Type B pancreatic cell (in vitro differentiated cells): ENCODE measurements around the gene DNAJA4. TPM values are rescaled to one million over a fixed set of nuclear protein-coding genes. Genes with fewer than 3 reads are reported as not detected.

Experiments
- DNase-seq: peaks from one replicate; pipeline ENCODE4 v3.0.0; 2021; ENCODE audit warnings: mixed read lengths; ENCODE audit not compliant: unreplicated experiment; ENCODE audit errors: extremely low spot score
- H3K27ac Mint-ChIP-seq: 2 replicates; pipeline ENCODE4 v1.8.0; 2021; ENCODE audit warnings: mild to moderate bottlenecking, mixed read lengths
- H3K27me3 Mint-ChIP-seq: 2 replicates; pipeline ENCODE4 v1.8.0; 2021; ENCODE audit warnings: mixed read lengths
- H3K36me3 Mint-ChIP-seq: 2 replicates; pipeline ENCODE4 v1.8.0; 2021; ENCODE audit warnings: mixed read lengths
- H3K4me1 Mint-ChIP-seq: one replicate; pipeline ENCODE4 v1.8.0; 2021; ENCODE audit warnings: mixed read lengths; ENCODE audit not compliant: unreplicated experiment
- H3K4me3 Mint-ChIP-seq: 2 replicates; pipeline ENCODE4 v1.8.0; 2021; ENCODE audit warnings: mild to moderate bottlenecking, mixed read lengths
- H3K9me3 Mint-ChIP-seq: 2 replicates; pipeline ENCODE4 v1.8.0; 2021; ENCODE audit warnings: mixed read lengths
- total RNA-seq: library from RNA; stranded (reverse); gene quantifications from 2 replicates; pipeline ENCODE4 v1.2.1, GENCODE V29; 2021; ENCODE audit warnings: low replicate concordance
- TF ChIP-seq, protein P1 (sequence below): fragments of 200-600 bp; sonication (generic); conservative IDR thresholded peaks from 2 replicates; pipeline ENCODE4 v1.5.0; 2021; ENCODE audit warnings: antibody characterized with exemption, mild to moderate bottlenecking

The DNAJA4 gene
- total RNA-seq, 1 donor from 2014 or later: 0.10 TPM

DNA sequence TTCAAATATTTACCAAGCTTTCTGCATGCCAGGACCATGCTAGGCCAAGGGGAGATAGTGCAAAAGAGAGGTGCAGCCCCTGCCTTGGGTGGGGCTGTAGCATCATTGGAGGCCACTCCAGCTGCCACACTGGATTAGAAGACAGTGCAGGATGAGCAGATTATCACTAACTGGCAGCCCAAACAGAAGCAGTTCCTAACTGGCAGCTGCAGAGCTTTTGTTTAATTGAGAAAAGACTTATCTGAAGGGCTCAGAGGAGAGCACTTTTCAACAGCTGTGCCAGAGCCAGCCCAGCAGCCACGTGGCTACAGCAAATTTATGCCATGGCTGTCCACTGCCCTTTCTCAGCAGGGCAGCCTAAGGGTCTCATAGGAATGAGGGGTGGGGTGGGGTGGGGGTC lies 16.5 kb upstream of the DNAJA4 start:
- peaks cover 8% of the 10 kb centered on the region for H3K4me1 Mint-ChIP-seq
- TF ChIP-seq, protein P1, sequence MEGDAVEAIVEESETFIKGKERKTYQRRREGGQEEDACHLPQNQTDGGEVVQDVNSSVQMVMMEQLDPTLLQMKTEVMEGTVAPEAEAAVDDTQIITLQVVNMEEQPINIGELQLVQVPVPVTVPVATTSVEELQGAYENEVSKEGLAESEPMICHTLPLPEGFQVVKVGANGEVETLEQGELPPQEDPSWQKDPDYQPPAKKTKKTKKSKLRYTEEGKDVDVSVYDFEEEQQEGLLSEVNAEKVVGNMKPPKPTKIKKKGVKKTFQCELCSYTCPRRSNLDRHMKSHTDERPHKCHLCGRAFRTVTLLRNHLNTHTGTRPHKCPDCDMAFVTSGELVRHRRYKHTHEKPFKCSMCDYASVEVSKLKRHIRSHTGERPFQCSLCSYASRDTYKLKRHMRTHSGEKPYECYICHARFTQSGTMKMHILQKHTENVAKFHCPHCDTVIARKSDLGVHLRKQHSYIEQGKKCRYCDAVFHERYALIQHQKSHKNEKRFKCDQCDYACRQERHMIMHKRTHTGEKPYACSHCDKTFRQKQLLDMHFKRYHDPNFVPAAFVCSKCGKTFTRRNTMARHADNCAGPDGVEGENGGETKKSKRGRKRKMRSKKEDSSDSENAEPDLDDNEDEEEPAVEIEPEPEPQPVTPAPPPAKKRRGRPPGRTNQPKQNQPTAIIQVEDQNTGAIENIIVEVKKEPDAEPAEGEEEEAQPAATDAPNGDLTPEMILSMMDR: no peak
- no peak overlapping the region for H3K27ac Mint-ChIP-seq
- no peaks in the 10 kb centered on the region for H3K36me3 Mint-ChIP-seq
- no peaks in the 10 kb centered on the region for H3K9me3 Mint-ChIP-seq
- no peak overlapping the region for H3K4me3 Mint-ChIP-seq
- no peak for DNase-seq
- peaks cover 4% of the 10 kb centered on the region for H3K27me3 Mint-ChIP-seq

DNA sequence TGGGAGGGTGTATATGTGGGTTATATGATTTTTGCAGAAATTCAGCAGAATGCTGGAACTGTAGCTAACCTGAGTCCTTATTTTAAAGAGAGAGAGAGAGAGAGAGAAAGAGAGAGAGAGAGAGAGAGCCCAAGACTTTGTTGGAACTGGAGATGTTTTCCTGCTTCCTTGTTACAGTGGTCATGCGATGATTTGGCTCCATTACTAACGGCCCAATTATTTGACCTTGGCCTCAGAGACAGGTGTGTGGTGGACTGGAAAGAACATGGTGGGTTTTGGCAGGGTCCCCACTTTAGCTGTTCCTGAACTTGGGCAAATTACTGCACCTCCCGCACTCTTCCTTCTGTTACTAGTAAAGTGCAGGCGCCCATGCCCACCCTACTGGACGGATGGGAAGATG lies 15.2 kb upstream of the DNAJA4 start:
- DNase-seq: no peak
- Mint-ChIP-seq H3K4me1 (peaks cover 4% of the 10 kb centered on the region), H3K27me3 (peaks cover 4% of the 10 kb centered on the region)

DNA sequence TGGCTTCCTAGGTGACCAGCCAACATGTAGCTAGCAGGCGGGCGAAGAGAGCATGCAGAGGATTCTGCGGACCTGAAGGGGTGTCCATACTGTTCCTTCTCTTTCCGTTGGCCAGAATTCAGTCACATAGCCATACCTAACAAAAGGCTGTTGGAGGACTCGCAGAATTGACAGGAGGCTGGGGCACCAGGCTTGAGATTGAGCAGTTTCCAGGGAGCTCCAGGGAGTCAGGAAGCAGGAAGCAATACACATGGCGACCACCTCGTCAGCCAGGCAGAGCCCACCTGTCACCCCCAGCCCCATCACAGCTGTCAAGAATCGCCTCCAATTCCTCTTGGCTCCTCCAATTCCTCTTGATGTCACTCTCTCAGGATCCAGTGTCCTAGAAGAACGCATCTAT lies 13.2 kb upstream of the DNAJA4 start:
- peaks cover 4% of the 10 kb centered on the region for H3K27me3 Mint-ChIP-seq

More for the DNA sequence above, 15.2 kb upstream of the DNAJA4 start:
- TF ChIP-seq, protein P1: no peak
- Mint-ChIP-seq H3K9me3 (no peaks in the 10 kb centered on the region), H3K4me3 (no peak overlapping the region), H3K36me3 (no peaks in the 10 kb centered on the region), H3K27ac (no peak overlapping the region)

DNA sequence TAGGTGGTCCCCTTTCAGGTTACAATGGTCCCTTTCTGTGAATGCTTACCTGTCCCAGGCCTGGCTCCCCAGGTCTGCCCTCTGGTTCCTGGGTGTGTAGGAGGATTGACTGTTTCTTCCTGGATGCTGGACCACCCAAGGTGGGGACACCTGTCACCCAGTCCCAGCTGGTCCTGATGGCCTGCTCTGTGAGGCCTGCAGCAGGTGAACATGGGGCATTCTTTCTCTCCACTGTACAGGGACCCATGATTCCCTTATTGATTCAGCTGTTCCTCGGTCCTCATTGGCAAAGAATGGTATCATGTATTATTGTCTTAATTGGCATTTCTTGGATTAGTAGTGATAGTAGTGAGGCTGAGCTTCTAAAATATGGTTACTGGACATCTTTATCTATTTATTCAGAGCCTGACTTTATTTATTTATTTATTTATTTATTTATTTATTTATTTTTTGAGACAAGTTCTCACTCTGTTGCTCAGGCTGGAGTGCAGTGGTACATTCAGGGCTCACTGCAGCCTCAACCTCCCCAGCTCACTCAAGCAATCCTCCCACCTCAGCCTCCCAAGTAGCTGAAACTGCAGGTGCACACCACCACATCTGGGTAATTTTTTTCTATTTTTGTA lies 8.8 kb upstream of the DNAJA4 start:
- H3K9me3 Mint-ChIP-seq: no peaks in the 10 kb centered on the region
- H3K4me1 Mint-ChIP-seq: peaks cover 4% of the 10 kb centered on the region
- DNase-seq: no peak
- H3K27ac Mint-ChIP-seq: no peak overlapping the region
- H3K36me3 Mint-ChIP-seq: no peaks in the 10 kb centered on the region
- H3K4me3 Mint-ChIP-seq: no peak overlapping the region
- H3K27me3 Mint-ChIP-seq: no peaks in the 10 kb centered on the region
- TF ChIP-seq, protein P1: no peak

More for the DNA sequence above, 13.2 kb upstream of the DNAJA4 start:
- H3K9me3 Mint-ChIP-seq: no peaks in the 10 kb centered on the region
- no peaks in the 10 kb centered on the region for H3K4me1 Mint-ChIP-seq
- H3K36me3 Mint-ChIP-seq: no peaks in the 10 kb centered on the region
- H3K4me3 Mint-ChIP-seq: no peak overlapping the region
- TF ChIP-seq, protein P1: no peak
- DNase-seq: no peak
- no peak overlapping the region for H3K27ac Mint-ChIP-seq

DNA sequence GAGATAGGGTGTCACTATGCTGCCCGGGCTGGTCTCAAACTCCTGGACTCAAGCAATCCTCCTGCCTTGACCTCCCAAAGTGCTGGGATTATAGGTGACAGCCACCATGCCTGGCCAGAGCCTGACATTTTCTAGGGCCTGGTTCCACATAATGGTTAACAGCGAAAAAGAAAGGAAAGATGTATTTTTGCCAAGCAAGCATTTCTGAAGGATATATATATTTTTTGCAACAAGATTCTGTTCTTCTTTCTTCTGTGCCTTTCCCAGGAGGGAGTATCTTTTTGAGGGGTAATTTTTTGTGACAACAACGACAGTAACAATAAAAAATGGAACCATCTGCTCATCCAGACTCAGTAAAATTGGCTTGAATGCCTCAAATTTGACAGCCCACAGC lies 8.3 kb upstream of the DNAJA4 start:
- H3K27ac Mint-ChIP-seq: no peak overlapping the region
- H3K27me3 Mint-ChIP-seq: no peaks in the 10 kb centered on the region
- H3K4me1 Mint-ChIP-seq: peaks cover 4% of the 10 kb centered on the region
- DNase-seq: no peak
- TF ChIP-seq, protein P1: no peak
- no peak overlapping the region for H3K4me3 Mint-ChIP-seq
- H3K36me3 Mint-ChIP-seq: no peaks in the 10 kb centered on the region
- H3K9me3 Mint-ChIP-seq: no peaks in the 10 kb centered on the region
